Mononuclear cell (primary cell): Measurements from ENCODE around the gene CILP2. TPM values are rescaled to one million over a fixed set of nuclear protein-coding genes. Genes with fewer than 3 reads are reported as not detected.

ENCODE experiments used
- H3K27me3 ChIP-seq: 2 replicates; pipeline ENCODE4 v1.6.0; 2011; ENCODE audit warnings: low read length, control low read depth; ENCODE audit not compliant: insufficient read depth
- H3K4me1 ChIP-seq: 2 replicates; pipeline ENCODE4 v1.5.1; 2011; ENCODE audit warnings: mild to moderate bottlenecking, low read length, control low read depth; ENCODE audit not compliant: insufficient read depth
- H3K4me3 ChIP-seq: 2 replicates; pipeline ENCODE4 v1.5.1; 2011; ENCODE audit warnings: mild to moderate bottlenecking, low read length, moderate library complexity
- H3K9me3 ChIP-seq: 2 replicates; pipeline ENCODE4 v1.5.1; 2011; ENCODE audit warnings: low read depth, mild to moderate bottlenecking, control low read depth, low read length
- total RNA-seq: library from RNA; depleted of rRNA; stranded (reverse); fragments of >200 nt; gene quantifications from one replicate; pipeline ENCODE4 v1.2.3, GENCODE V29; 2012

CILP2 gene
- total RNA-seq, 1 donor, result 0.31 TPM

- Histone ChIP-seq H3K4me1 (peaks cover 6% of the 10 kb centered on the region), H3K9me3 (no peaks in the 10 kb centered on the region), H3K4me3 (no peak overlapping the region), H3K27me3 (no peaks in the 10 kb centered on the region)
Measured at GRCh38 chr19:19531951-19532805, 5.9 kb upstream of the CILP2 start.

GRCh38 chr19:19532806-19533701 is 5.0 kb upstream of the CILP2 start:
- peaks cover 9% of the 10 kb centered on the region for H3K4me1 ChIP-seq
- H3K9me3 ChIP-seq, result no peaks in the 10 kb centered on the region
- peaks cover under 1% of the 10 kb centered on the region for H3K27me3 ChIP-seq
- H3K4me3 ChIP-seq, result no peak overlapping the region

DNA sequence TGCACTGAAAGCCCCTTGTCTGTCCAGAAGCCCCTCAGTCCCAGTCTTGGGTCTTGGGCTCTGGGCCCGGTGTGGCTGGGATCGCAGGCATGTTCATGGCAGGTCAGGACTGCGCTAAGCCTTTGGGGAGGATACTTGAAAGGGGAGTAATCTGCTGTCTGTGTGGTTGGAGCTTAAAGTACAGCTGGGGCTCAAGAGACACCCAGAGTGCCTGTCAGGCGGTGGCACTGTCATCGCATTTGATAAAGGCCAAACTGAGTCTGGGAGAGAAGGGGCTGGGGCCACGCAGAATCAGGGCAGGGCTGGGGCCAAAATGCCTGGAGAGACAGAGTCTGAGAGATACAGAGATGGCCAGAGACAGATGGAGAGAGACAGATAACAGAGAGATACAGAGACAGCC is 4.2 kb upstream of the CILP2 start:
- peaks cover 8% of the 10 kb centered on the region for H3K27me3 ChIP-seq
- H3K4me1 ChIP-seq, result peaks cover 14% of the 10 kb centered on the region
- H3K4me3 ChIP-seq, result no peak overlapping the region
- H3K9me3 ChIP-seq, result no peaks in the 10 kb centered on the region

DNA sequence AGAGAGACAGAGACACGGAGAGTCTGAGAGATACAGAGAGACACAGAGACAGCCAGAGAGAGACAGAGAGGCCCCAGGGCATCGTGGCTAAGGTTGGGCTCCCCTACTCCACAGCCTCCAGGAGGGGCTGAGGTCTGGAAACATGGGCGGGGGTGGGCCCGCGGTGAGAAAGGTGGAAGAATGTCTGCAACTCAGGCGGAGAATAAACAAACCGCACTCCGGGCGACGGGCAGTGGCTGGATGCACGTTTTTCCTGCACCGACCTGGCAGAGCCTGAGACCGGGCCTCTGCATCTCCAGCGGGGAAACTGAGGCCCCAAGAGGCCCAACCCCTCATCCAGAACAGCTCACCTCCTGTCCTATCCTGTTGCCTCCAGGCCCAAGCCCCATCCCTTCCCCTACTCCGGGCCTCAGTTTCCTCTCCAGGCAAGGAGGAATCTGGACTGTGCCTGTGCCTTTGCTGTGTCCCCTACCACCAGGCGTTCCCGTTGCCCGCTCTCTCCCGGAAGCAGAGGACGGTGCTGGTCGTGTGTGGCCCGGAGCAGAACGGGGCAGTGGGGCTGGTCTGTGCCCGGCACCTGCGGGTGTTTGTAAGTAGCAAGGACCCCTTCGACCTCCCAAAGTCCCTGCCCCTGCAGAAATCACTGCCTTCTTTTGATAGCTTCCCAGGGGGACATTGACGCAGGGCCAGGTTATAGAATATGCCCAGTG is 3.4 kb upstream of the CILP2 start:
- H3K27me3 ChIP-seq, result peaks cover 12% of the 10 kb centered on the region
- no peaks in the 10 kb centered on the region for H3K9me3 ChIP-seq
- H3K4me3 ChIP-seq, result no peak overlapping the region
- H3K4me1 ChIP-seq, result peaks cover 14% of the 10 kb centered on the region

DNA sequence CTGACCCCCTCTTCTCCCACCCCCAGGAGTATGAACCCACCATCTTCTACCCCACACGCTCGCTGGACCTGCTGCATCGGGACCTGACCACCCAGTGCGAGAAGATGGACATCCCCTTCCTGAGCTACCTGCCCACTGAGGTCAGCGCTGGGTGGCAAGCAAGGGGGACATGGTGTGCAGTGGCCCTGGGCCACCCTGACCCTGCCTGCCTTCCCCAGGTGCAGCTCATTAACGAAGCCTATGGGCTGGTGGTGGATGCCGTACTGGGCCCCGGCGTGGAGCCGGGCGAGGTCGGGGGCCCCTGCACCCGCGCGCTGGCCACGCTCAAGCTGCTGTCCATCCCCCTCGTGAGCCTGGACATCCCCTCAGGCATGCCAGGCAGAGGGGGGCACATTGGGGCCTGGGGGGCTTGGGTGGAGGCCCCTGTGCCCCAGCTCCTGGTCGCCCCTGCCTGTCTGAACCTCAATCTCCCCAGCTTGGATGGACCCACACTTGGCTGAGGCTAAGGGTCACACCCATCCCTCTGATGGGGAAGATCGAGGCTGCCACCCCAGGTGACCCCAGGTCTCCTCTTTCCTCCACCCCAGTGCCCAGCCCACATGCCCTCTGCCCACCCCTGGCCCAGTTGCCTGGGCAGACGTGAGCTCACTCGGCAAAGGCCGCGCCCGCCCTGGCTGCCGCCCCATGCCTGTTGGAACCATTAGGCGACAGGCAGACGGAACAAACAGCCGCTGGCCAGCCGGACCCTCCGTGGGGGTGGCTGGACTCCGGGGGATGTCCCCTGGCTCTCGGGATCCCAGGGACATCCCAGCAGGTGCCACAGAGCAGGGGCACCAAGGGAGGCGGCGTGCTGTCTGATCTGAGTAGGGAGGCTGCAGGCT is 2.5 kb upstream of the CILP2 start:
- peaks cover 16% of the 10 kb centered on the region for H3K27me3 ChIP-seq
- no peaks in the 10 kb centered on the region for H3K9me3 ChIP-seq
- peaks cover 14% of the 10 kb centered on the region for H3K4me1 ChIP-seq
- no peak overlapping the region for H3K4me3 ChIP-seq

DNA sequence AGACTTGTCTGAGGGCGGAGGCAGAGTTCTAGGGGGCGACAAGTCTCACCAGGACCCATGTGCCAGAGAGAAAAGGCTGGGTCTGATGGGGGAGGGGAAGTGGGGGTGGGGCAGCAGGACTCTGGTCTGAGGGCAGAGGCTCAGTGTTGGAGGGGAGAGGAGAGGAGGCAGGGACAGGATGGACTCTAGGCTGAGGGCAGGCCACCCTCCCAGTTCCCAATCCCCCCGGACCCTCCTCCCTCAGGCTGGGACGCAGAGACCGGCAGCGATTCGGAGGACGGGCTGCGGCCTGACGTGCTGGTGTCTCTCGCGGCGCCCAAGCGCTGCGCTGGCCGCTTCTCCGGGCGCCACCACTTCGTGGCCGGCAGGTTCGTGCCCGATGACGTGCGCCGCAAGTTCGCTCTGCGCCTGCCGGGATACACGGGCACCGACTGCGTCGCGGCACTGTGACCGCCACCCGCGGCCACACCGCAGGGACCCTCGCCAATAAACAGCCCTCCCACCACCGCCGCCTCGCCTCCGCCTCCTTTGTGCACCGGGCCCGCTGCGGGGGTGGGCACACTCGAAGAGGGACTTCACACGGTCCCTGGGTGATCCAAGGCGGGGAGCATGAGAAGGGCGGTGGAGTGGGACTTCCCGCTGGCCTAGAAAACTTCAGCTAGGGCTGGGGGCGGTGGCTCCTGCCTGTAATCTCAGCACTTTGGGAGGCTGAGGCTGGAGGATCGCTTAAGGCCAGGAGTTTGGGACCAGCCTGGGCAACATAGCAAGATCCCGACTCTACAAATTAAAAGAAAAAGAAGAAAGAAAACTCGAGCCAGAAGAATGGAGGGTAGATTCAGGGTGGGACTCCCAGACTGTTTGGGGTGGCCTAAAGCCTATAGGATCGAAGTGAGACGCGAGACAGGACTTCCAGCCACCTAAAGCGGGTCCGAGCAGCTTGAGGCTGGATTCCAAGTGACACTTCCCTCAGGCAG is 703 bp upstream of the CILP2 start:
- Histone ChIP-seq H3K9me3 (no peaks in the 10 kb centered on the region), H3K27me3 (peaks cover 16% of the 10 kb centered on the region), H3K4me3 (no peak overlapping the region), H3K4me1 (peaks cover 28% of the 10 kb centered on the region)

GRCh38 chr19:19538785-19539166 is 711 bp downstream of the CILP2 start:
- no peak overlapping the region for H3K4me3 ChIP-seq
- H3K4me1 ChIP-seq, result peaks cover 31% of the 10 kb centered on the region
- H3K27me3 ChIP-seq, result peaks cover 16% of the 10 kb centered on the region
- no peaks in the 10 kb centered on the region for H3K9me3 ChIP-seq

DNA sequence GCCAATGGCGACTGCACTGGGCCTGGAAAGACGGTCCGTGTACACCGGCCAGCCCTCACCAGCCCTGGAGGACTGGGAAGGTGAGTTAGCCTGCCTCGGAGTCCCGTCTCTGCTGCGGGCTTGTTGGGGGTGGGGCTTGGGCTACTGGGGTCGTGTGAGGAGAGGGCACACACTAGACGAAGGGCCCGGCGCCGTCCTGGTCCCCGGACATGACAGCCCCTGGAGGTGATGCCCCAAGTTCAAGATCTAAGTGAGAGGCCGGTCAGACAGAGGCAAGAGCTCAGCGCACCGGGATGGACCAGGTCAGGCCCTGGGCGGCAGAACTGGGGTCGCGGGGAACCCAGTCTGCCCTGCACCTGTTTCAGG is 1.6 kb downstream of the CILP2 start:
- Histone ChIP-seq H3K9me3 (no peaks in the 10 kb centered on the region), H3K4me1 (peaks cover 31% of the 10 kb centered on the region), H3K4me3 (no peak overlapping the region), H3K27me3 (peaks cover 16% of the 10 kb centered on the region)

GRCh38 chr19:19540064-19540714 is 2.1 kb downstream of the CILP2 start:
- Histone ChIP-seq H3K9me3 (no peaks in the 10 kb centered on the region), H3K4me1 (peaks cover 31% of the 10 kb centered on the region), H3K27me3 (peaks cover 16% of the 10 kb centered on the region), H3K4me3 (no peak overlapping the region)

DNA sequence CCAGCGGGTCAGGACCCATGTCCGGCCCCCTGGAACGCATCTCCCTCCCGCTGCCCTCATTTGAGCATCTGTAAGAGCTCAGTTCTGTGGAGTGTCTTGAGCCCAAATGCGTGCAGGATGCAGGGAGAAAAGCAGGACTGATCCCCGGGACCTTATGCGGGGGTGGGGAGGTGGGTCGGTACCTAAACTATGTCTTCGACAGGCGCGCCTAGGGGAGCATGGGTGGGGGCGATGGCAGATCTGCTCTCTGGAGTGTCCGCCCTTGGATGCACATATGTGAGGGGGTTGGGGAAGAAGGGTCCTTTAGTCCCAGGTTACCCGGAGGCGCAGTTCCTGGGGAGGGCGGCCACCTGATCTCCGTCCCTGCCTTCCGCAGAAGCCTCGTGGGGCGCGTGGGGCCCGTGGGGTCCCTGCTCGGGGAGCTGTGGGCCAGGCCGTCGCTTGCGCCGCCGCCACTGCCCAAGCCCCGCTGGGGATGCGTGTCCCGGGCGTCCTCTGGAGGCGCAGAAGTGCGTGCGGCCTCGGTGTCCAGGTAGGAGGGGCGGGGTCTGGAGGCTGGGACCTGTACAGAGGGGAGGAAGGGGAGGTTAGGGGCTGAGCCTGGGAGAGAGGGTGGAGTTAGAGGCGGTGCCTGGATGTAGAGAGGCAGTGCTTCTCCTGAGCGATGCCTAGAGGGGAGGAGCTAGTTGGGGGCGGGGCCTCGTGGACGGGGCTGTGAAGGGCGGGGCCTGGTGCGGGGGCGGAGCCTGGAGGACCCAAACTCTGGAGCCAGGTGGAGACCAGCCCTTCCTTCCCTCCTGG is 2.9 kb downstream of the CILP2 start:
- Histone ChIP-seq H3K9me3 (no peaks in the 10 kb centered on the region), H3K4me3 (peak overlapping the region; percentile 6), H3K27me3 (peaks cover 16% of the 10 kb centered on the region), H3K4me1 (peaks cover 31% of the 10 kb centered on the region)

DNA sequence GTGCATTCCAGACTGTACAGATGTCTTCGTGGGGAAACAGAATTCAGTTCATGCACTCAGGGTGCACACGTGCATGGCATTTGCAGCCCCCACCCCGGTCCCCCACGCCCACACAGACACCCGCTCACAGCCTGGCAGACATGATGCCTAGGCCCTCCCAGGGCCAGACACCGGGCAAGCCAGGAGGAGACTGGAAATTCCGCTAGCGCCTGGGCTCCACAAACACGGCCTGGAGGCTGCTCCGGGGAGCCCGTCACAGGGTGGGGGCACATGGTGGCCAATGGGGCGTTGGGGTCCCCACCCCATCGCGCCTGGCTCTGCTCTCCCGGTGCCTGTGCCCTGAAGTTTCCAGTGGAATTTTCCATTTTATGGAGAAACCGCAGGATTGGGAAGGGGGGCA is 3.6 kb downstream of the CILP2 start:
- peaks cover 16% of the 10 kb centered on the region for H3K27me3 ChIP-seq
- H3K9me3 ChIP-seq, result no peaks in the 10 kb centered on the region
- peaks cover 31% of the 10 kb centered on the region for H3K4me1 ChIP-seq
- H3K4me3 ChIP-seq, result no peak overlapping the region

DNA sequence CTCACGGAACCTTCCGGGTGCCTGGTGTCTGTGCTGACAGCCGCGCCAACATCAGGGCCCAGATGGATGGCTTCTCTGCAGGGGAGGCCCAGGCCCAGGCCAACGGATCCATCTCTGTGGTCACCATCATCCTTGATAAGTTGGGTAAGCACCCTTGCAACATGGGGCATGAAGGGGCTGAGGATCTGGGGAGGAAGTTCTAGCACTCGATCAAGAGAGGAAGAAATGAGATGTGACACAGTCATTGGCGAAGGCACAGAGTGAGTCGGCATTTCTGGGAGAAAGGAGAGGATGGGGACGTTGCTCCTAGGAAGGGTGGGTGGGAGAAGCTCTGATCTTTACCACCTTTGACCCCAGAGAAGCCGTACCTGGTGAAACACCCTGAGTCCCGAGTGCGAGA is 4.4 kb downstream of the CILP2 start:
- Histone ChIP-seq H3K4me3 (no peak overlapping the region), H3K27me3 (peaks cover 16% of the 10 kb centered on the region), H3K9me3 (no peaks in the 10 kb centered on the region), H3K4me1 (peaks cover 31% of the 10 kb centered on the region)
